Gastrocnemius medialis (tissue), 4 donors: ENCODE data around the gene WNT5A.

Experiments used
- POLR2A ChIP-seq, 2 donors: fragments of 450-650 bp; IDR thresholded peaks; one replicate each; pipeline ENCODE4 v1.6.1; 2017; ENCODE audit warnings: antibody characterized with exemption in 2 of 2, mild to moderate bottlenecking in 2 of 2, moderate library complexity in 2 of 2
- TF ChIP-seq, protein P1 (sequence below), 5 experiments: fragments of 450-650 bp in 3 of 5; fragments of 200-600 bp in 2 of 5; sonication (generic) in 2 of 5; IDR thresholded peaks in 4 of 5; conservative IDR thresholded peaks in 1 of 5; 1 replicate in 4 of 5; 2 replicates in 1 of 5; pipeline ENCODE4 v1.5.1; 2016 to 2019; ENCODE audit warnings: antibody characterized with exemption in 5 of 5, mild to moderate bottlenecking in 3 of 5, moderate library complexity in 3 of 5

GRCh38 chr3:55431041-55431440 lies 56.1 kb downstream of the WNT5A start:
- TF ChIP-seq POLR2A (IDR thresholded peaks at IDR 0.05) = no peak
- TF ChIP-seq, protein P1, sequence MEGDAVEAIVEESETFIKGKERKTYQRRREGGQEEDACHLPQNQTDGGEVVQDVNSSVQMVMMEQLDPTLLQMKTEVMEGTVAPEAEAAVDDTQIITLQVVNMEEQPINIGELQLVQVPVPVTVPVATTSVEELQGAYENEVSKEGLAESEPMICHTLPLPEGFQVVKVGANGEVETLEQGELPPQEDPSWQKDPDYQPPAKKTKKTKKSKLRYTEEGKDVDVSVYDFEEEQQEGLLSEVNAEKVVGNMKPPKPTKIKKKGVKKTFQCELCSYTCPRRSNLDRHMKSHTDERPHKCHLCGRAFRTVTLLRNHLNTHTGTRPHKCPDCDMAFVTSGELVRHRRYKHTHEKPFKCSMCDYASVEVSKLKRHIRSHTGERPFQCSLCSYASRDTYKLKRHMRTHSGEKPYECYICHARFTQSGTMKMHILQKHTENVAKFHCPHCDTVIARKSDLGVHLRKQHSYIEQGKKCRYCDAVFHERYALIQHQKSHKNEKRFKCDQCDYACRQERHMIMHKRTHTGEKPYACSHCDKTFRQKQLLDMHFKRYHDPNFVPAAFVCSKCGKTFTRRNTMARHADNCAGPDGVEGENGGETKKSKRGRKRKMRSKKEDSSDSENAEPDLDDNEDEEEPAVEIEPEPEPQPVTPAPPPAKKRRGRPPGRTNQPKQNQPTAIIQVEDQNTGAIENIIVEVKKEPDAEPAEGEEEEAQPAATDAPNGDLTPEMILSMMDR (IDR thresholded peaks at IDR 0.05 in 4 of 5, conservative IDR thresholded peaks at IDR 0.05 in 1 of 5) = no peak
